HG02623 (cell line): Measurements from ENCODE around the gene INTS1.

ENCODE experiments used
- ATAC-seq: cut with Tn5 transposase; IDR thresholded peaks from one replicate; pipeline ENCODE4 v1.9.1; 2021; ENCODE audit warnings: moderate library complexity; ENCODE audit not compliant: unreplicated experiment

INTS1 gene

DNA sequence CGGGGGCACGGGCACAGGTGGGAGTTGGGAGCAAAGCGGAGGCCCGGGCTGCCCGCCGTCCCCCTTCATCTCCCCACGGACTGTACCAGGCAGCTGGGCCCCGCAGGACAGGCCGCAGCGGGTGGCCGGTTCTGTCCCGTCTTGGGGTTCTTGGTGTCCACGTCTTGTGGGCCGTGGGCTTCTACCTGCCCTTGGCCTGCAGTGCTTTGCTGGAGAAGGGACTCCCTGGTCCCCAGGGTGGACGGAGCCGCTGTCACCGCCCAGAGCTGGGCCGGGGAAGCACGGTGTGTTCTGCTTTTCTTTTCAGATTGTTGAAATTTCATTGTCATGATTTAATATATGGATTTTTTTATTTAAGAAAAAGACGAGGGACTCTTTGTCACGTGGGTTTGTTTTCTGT lies 38.1 kb upstream of the INTS1 start:
- no peak for ATAC-seq

DNA sequence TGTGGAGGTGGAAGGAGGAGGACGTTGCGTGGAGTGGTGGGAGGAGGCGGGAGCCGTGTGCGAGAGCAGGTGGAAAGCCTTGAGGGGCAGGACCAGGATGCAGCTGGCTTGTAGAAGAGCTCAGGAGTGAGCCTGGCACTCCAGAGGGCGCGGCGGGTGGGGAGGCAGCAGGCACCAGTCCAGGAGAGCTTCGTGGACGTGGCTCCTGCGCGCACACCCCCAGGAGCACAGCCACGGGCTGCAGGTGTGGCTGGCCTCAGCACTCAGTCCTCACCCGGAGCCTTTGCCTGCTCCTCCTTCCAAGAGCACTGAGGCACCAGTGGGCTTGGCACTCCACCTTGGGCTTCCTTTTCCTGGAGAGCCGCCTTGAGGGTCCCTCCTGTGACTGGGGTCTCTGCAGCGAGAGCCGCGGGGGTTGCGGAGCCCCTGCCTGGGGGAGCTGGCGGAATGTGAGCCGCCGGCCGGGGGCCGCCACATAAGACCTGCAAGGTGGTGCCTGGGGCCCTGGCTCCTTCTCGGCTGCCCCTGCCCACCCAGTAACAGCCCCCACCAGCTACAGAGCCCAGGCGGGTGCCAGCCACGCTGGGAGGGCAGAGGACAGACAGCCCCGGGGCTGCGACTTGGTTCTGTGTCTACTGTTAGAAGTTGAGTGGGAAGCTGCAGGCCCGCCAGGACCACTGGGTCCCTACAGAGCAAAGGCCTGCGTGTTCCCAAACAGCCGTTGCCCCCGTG lies 37.4 kb upstream of the INTS1 start:
- ATAC-seq, result no peak

DNA sequence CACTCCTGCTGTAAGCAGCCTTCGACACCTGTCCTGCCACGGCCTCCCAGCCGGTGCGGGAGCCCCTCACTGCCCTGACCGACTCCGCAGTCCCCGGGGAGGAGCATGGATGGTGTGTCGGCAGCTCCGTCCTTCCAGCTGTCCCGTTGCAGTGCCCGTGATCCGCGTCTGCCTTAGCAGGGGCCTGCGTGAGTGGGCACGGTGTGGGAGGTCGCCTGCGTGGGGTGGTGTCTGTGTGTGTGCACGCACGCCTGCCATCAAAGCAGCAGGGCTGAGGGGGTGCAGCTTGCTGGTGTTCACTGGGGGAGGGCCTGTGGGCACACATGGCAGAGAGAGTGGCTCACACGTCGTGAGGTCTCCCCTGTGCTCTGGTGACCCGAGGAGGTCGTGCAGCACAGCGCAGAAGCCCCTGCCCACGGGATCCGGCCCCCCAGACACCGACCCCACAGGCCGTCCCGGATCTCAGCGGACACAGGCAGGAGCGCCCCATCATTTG lies 36.6 kb upstream of the INTS1 start:
- ATAC-seq, result no peak

DNA sequence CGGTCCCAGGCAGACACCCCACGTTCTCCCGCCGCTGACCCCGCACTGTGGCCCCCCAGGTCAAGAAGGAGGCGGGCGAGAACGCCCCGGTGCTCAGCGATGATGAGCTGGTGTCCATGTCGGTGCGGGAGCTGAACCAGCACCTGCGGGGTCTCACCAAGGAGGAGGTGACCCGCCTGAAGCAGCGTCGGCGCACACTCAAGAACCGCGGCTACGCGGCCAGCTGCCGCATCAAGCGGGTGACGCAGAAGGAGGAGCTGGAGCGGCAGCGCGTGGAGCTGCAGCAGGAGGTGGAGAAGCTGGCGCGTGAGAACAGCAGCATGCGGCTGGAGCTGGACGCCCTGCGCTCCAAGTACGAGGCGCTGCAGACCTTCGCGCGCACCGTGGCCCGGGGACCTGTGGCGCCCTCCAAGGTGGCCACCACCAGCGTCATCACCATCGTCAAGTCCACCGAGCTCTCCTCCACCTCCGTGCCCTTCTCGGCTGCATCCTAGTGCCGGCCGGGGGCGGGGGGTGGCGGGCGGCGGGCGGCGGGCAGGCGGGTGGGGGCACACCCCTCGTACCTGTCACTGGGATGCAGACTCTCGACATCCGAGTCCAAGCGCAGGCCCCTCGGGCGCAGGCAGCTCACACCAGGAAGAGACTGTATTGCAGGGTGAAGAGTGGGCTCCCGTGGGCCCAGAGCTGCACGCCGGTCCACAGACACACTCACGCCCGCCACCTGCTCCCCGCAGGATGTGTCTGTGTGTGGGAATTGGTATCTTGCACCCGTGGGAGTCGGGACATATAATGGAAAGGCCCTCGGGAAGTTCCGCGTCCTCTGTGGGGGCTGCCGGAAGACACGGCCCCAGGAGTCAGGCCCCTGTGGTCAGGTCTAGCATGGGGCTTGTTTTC lies 35.9 kb upstream of the INTS1 start:
- ATAC-seq, result no peak

- ATAC-seq, result no peak
Measured at GRCh38 chr7:1539181-1539881, 35.1 kb upstream of the INTS1 start.

- ATAC-seq, result no peak
Measured at GRCh38 chr7:1538544-1539180, 34.5 kb upstream of the INTS1 start.

- ATAC-seq, result no peak
Measured at GRCh38 chr7:1537535-1538412, 33.6 kb upstream of the INTS1 start.

GRCh38 chr7:1536743-1537534 lies 32.8 kb upstream of the INTS1 start:
- ATAC-seq, result no peak

GRCh38 chr7:1536455-1536742 lies 32.2 kb upstream of the INTS1 start:
- no peak for ATAC-seq

DNA sequence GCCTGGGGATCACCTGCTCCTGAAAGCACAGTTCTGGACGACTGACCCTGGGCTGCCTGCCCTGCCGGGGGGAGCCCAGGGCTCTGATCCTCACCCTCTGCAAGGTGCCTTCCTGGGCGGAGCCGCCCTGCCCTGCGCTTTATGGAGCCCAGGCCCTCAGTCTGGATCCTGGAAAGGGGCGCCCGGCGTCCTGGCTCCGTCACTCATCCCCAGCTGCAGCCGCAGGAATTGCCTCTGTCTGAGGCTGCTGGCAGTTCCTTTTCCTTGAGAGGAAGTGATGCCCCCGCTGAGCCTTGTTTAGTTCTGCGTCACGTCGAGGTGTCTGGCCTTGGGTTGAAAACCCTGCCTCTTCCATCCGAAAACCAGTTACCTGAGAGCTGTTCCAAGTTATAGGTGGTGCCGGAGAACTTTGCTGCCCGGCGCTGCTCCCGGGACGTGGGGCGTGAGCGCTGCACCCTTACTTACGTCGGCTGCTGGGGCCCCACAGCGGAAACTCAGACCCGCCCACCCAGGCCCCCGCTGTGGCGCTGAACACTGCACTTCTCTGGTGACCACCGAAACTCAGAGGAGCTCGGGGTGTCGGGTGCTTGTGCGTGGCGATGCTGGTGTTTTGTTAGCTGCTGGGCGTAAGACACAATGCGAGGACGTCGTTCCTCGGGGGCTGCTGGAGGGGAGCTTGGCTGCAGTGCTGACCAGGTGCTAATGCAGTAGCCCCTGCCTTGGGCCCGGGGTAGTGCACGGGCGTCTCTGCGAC lies 31.7 kb upstream of the INTS1 start:
- ATAC-seq, result no peak

DNA sequence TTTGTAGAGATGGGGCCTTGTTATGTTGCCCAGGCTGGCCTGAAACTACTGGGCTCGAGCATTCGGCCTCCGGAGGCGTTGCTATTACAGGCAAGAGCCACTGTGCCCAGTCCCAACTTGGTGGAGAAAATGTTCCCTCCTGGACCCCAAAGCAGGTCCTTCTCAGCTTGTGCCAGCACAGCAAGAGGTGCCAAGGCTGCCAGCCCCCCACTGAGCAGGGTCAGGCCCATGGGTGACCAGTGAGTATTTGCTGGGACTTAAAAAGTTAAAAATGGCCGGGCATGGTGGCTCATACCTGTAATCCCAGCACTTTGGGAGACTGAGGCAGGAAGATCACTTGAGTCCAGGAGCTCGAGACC lies 30.9 kb upstream of the INTS1 start:
- no peak for ATAC-seq

DNA sequence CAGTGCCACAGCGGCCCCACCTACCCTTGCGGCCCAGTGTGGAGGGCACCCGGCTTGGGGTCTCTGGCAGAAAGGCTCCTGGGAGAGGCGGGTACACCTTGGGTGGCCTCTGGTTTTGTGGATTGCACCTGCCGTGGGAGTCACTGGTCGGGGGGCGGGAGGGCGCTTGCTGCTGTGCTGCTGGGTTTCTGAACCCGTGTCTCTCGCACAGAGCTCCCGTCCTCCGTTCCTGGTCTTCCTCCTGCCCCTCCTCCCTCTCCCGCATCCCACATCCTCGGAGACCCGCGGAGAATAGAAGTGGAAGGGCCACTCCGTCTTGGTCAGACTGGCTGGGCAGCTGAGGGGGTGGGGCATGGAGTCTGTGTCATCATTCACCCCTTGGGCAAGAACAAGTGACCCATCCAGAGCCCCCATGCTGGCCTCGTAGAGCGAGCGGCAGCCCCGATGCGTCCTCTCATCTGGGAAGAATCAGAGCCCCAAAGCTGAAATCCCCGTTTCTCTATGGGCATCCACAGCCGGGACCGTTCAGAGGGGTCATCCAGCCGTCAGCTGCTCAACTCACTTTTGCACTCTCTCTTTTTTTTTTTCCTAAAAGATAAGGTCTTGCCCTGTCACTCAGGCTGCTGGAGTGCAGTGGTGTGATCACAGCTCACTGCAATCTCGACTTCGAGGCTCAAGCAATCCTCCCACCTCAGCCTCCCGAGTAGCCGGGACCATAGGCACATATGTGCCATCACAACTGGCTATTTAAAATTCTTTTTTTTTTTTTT lies 30.3 kb upstream of the INTS1 start:
- no peak for ATAC-seq

DNA sequence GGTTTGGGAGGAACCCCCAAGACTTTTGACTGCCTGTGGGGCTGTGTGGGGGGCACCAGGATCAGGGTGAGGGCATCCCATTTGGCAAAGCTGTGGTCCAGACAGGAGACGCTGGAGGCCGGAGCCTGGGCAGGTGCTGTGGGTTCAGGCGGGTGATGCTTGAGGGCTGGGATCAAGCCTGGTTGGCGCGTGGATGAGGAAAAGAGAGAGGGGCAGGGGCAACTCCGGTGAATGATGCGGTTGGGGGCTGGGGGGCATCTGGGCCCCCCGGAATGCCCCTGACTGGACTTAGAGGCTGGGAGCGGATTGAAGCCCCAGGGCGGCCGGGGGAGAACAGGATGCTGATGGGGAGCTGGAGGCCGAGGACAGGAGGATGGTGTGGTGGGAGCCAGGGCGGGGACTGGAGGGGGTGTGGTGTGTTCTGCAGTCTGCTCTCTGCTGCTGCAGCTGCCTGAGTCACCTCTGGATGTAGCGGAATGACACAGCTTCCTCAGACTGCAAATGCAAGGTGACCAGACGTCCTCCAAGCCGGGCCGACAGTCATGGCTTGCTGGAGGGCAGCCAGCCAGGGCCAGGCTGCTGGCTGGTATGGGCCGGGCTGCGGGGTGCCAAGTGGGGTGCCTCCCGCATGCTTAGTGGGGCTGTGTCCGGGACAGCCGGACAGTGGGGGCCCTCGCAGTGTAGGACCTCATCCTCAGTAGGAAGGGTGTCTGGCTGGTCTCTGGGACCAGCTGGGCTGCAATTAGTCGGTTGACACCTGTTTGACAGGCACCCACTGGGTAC lies 29.5 kb upstream of the INTS1 start:
- no peak for ATAC-seq

GRCh38 chr7:1533255-1533546 lies 29.0 kb upstream of the INTS1 start:
- no peak for ATAC-seq

- ATAC-seq, result no peak
Measured at GRCh38 chr7:1532456-1533254, 28.5 kb upstream of the INTS1 start.

- ATAC-seq, result no peak
Measured at GRCh38 chr7:1531979-1532455, 27.8 kb upstream of the INTS1 start.
